Measurements from ENCODE around the gene FARP1.

The FARP1 gene

DNA sequence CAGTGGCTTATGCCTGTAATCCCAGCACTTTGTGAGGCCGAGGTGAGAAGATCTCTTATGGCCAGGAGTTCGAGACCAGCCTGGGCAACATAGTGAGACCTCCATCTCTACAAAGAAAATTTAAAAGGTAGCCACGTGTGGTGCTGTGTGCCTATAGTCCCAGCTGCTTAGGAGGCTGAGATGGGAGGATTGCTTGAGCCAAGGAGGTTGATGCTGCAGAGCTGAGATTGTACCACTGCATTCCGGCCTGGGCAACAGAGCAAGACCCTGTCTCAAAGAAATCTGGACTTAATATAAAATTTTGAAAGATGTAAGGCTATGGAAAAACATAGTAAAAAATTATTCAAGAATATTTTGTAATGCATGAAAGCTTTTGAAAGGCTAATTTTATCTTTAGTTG lies 99.5 kb downstream of the FARP1 start:
- TF ChIP-seq SIN3A (IDR thresholded peaks at IDR 0.05; ENCODE audit: borderline replicate concordance, insufficient read depth, low read length) = no peak
- no peak for TF ChIP-seq FOXP2 (optimal IDR thresholded peaks at IDR 0.05; ENCODE audit: borderline replicate concordance, extremely low read depth, extremely low read length, insufficient read depth)
- TF ChIP-seq, protein P1, sequence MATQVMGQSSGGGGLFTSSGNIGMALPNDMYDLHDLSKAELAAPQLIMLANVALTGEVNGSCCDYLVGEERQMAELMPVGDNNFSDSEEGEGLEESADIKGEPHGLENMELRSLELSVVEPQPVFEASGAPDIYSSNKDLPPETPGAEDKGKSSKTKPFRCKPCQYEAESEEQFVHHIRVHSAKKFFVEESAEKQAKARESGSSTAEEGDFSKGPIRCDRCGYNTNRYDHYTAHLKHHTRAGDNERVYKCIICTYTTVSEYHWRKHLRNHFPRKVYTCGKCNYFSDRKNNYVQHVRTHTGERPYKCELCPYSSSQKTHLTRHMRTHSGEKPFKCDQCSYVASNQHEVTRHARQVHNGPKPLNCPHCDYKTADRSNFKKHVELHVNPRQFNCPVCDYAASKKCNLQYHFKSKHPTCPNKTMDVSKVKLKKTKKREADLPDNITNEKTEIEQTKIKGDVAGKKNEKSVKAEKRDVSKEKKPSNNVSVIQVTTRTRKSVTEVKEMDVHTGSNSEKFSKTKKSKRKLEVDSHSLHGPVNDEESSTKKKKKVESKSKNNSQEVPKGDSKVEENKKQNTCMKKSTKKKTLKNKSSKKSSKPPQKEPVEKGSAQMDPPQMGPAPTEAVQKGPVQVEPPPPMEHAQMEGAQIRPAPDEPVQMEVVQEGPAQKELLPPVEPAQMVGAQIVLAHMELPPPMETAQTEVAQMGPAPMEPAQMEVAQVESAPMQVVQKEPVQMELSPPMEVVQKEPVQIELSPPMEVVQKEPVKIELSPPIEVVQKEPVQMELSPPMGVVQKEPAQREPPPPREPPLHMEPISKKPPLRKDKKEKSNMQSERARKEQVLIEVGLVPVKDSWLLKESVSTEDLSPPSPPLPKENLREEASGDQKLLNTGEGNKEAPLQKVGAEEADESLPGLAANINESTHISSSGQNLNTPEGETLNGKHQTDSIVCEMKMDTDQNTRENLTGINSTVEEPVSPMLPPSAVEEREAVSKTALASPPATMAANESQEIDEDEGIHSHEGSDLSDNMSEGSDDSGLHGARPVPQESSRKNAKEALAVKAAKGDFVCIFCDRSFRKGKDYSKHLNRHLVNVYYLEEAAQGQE (IDR thresholded peaks at IDR 0.05; ENCODE audit: insufficient read depth in 1 of 2, low read depth in 2 of 2, low read length in 2 of 2) = no peak
- TF ChIP-seq TAF1 (IDR thresholded peaks at IDR 0.05; ENCODE audit: borderline replicate concordance, insufficient read depth, low read length) = no peak

DNA sequence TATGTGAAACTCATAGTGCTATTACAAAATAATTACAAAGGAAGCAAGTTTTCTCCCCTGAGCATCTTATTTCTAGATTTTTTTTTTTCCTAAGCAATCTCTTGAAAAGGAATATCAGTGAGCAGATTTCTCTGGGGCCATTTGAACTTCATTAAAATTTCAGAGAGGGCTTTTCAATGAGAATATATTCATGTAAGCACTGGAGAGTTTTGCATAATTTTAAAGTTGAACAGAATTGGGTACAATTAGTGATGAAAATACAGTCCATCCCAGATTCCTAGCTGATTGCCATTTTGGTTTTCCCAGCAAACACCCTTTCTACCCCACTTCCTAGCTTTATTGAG lies 101.0 kb downstream of the FARP1 start:
- TF ChIP-seq FOXP2 (optimal IDR thresholded peaks at IDR 0.05; ENCODE audit: borderline replicate concordance, extremely low read depth, extremely low read length, insufficient read depth) (no peak), SIN3A (IDR thresholded peaks at IDR 0.05; ENCODE audit: borderline replicate concordance, insufficient read depth, low read length) (no peak), POLR2AphosphoS5 (IDR thresholded peaks at IDR 0.05; ENCODE audit: low read depth, low read length) (no peak), TAF1 (IDR thresholded peaks at IDR 0.05; ENCODE audit: borderline replicate concordance, insufficient read depth, low read length) (no peak)
- TF ChIP-seq, protein P1 (IDR thresholded peaks at IDR 0.05; ENCODE audit: insufficient read depth in 1 of 2, low read depth in 2 of 2, low read length in 2 of 2) = no peak

DNA sequence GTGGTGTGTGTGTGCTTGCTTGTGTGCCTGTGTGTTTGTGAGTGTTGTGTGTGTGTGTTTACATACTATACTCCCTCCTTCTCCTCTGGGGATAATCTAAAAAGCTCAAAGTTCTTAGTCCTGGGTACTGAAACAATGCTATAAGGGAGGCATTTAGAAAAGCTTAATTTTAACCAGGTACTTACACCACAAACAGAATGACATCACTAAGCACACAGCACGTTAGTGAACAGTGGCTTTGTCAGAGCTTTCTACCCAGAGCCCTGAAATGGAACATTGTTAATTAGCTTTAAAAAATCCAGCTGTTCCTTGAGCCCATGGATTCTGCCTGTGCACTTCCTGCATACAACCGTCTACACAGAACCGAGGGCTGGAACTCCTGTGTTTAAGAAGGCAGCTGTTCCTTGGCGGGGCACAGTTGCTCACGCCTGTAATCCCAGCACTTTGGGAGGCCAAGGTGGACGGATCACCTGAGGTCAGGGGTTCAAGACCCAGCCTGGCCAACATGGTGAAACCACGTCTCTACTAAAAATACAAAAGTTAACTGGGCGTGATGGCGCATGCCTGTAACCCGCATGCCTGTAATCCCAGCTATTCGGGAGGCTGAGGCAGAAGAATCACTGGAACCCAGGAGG lies 103.8 kb downstream of the FARP1 start:
- no peak for TF ChIP-seq TAF1 (IDR thresholded peaks at IDR 0.05; ENCODE audit: borderline replicate concordance, insufficient read depth, low read length)
- TF ChIP-seq, protein P1 (IDR thresholded peaks at IDR 0.05; ENCODE audit: insufficient read depth in 1 of 2, low read depth in 2 of 2, low read length in 2 of 2) = no peak
- TF ChIP-seq FOXP2 (optimal IDR thresholded peaks at IDR 0.05; ENCODE audit: borderline replicate concordance, extremely low read depth, extremely low read length, insufficient read depth) = no peak
- TF ChIP-seq POLR2AphosphoS5 (IDR thresholded peaks at IDR 0.05; ENCODE audit: low read depth, low read length) = no peak
- TF ChIP-seq SIN3A (IDR thresholded peaks at IDR 0.05; ENCODE audit: borderline replicate concordance, insufficient read depth, low read length) = no peak

DNA sequence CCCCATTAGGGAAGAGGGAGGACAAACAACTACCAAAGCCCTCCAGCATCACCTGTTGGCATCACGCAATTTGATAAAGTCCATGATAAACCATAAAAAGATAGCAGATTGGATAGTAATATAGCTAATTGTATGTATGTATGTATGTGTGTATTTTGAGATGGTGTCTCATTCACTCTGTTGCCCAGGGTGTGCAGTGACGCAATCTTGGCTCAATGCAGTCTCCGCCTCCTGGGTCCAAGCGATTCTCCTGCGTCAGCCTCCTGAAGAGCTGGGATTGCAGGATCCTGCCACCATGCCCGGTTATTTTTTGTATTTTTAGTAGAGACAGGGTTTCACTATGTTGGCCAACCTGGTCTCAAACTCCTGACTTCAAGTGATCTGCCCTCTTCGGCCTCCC lies 108.8 kb downstream of the FARP1 start:
- no peak for TF ChIP-seq SIN3A (IDR thresholded peaks at IDR 0.05; ENCODE audit: borderline replicate concordance, insufficient read depth, low read length)
- no peak for TF ChIP-seq POLR2AphosphoS5 (IDR thresholded peaks at IDR 0.05; ENCODE audit: low read depth, low read length)
- TF ChIP-seq TAF1 (IDR thresholded peaks at IDR 0.05; ENCODE audit: borderline replicate concordance, insufficient read depth, low read length) = no peak
- no peak for TF ChIP-seq FOXP2 (optimal IDR thresholded peaks at IDR 0.05; ENCODE audit: borderline replicate concordance, extremely low read depth, extremely low read length, insufficient read depth)
- TF ChIP-seq, protein P1 (IDR thresholded peaks at IDR 0.05; ENCODE audit: insufficient read depth in 1 of 2, low read depth in 2 of 2, low read length in 2 of 2) = no peak

Data from PFSK-1 (cell line).